ENCODE data around the gene PTPRM. TPM values are rescaled to one million over a fixed set of nuclear protein-coding genes. Genes with fewer than 3 reads are reported as not detected.

PTPRM gene
- total and polyA plus RNA-seq, 2 experiments from 2014 or later: 1.6 to 5.3 TPM

- TF ChIP-seq EZH2 (IDR thresholded peaks at IDR 0.05; ENCODE audit: low read depth, unreplicated experiment): no peak
- no peak for TF ChIP-seq POLR2AphosphoS5 (IDR thresholded peaks at IDR 0.05; ENCODE audit: low read depth)
- no peak for TF ChIP-seq REST (IDR thresholded peaks at IDR 0.05; ENCODE audit: unreplicated experiment)
These were observed 48.7 kb downstream of the PTPRM start (continued) for GRCh38 chr18:7615840-7616239.

- H3K9me3 Mint-ChIP-seq: no peaks in the 10 kb centered on the region
- Histone ChIP-seq H3K9me2 (ENCODE audit: insufficient read depth) (no peaks in the 10 kb centered on the region), H3K27ac (ENCODE audit: low read depth) (no peak overlapping the region), H3K27me3 (ENCODE audit: insufficient read depth) (no peaks in the 10 kb centered on the region), H2AFZ (no peak overlapping the region), H3K4me3 (no peak overlapping the region), H3F3A (replicated peaks; ENCODE audit: low read depth) (no peaks in the 10 kb centered on the region), H3K79me2 (replicated peaks; ENCODE audit: insufficient read depth) (no peaks in the 10 kb centered on the region), H3K4me2 (no peak overlapping the region), H3K4me1 (ENCODE audit: insufficient read depth) (no peaks in the 10 kb centered on the region), H3K36me3 (ENCODE audit: insufficient read depth) (no peaks in the 10 kb centered on the region), H4K20me1 (replicated peaks; ENCODE audit: insufficient read depth) (no peaks in the 10 kb centered on the region)
- H3K27ac Mint-ChIP-seq: no peak overlapping the region
- DNase-seq (ENCODE audit: low spot score) (no peak), ATAC-seq (no peak)
- TF ChIP-seq REST (IDR thresholded peaks at IDR 0.05; ENCODE audit: unreplicated experiment) (no peak), CREB1 (CRISPR knock-in tag; IDR thresholded peaks at IDR 0.05; ENCODE audit: low read depth) (no peak)
- H3K4me1 Mint-ChIP-seq: peaks cover 12% of the 10 kb centered on the region
- H3K4me3 Mint-ChIP-seq: no peak overlapping the region
- H3K36me3 Mint-ChIP-seq (ENCODE audit: low read depth): no peaks in the 10 kb centered on the region
- H3K27me3 Mint-ChIP-seq (ENCODE audit: insufficient read depth, low read depth, poor library complexity): peaks cover 2% of the 10 kb centered on the region
These were observed 49.5 kb downstream of the PTPRM start for GRCh38 chr18:7616661-7617060.

GRCh38 chr18:7617738-7618422, 50.8 kb downstream of the PTPRM start:
- peak overlapping the region; percentile 26; the same call in 1 of the 2 replicates for H3K27ac Mint-ChIP-seq
- Histone ChIP-seq H3K36me3 (ENCODE audit: insufficient read depth) (no peaks in the 10 kb centered on the region), H4K20me1 (replicated peaks; ENCODE audit: insufficient read depth) (no peaks in the 10 kb centered on the region), H3K27me3 (ENCODE audit: insufficient read depth) (no peaks in the 10 kb centered on the region), H2AFZ (no peak overlapping the region), H3K27ac (ENCODE audit: low read depth) (no peak overlapping the region), H3F3A (replicated peaks; ENCODE audit: low read depth) (no peaks in the 10 kb centered on the region), H3K4me2 (no peak overlapping the region), H3K4me1 (ENCODE audit: insufficient read depth) (no peaks in the 10 kb centered on the region), H3K9me2 (ENCODE audit: insufficient read depth) (no peaks in the 10 kb centered on the region), H3K4me3 (no peak overlapping the region), H3K79me2 (replicated peaks; ENCODE audit: insufficient read depth) (no peaks in the 10 kb centered on the region)
- H3K36me3 Mint-ChIP-seq (ENCODE audit: low read depth): no peaks in the 10 kb centered on the region
- DNase-seq (ENCODE audit: low spot score) (peak; percentile 59), ATAC-seq (no peak)
- no peak overlapping the region for H3K4me3 Mint-ChIP-seq
- H3K4me1 Mint-ChIP-seq: peaks cover 9% of the 10 kb centered on the region; the same call in 2 of the 3 replicates
- H3K9me3 Mint-ChIP-seq: no peaks in the 10 kb centered on the region
- peaks cover 2% of the 10 kb centered on the region for H3K27me3 Mint-ChIP-seq (ENCODE audit: insufficient read depth, low read depth, poor library complexity)
- TF ChIP-seq NANOG (IDR thresholded peaks at IDR 0.05; ENCODE audit: borderline replicate concordance) (no peak), EZH2phosphoT487 (IDR thresholded peaks at IDR 0.05; ENCODE audit: unreplicated experiment) (no peak), JUNB (IDR thresholded peaks at IDR 0.05; ENCODE audit: unreplicated experiment) (no peak), REST (IDR thresholded peaks at IDR 0.05; ENCODE audit: unreplicated experiment) (no peak), ZNF331 (CRISPR knock-in tag; IDR thresholded peaks at IDR 0.05; ENCODE audit: low read depth) (no peak)
